PC-9 (cell line): Measurements from ENCODE around the gene CYFIP2. TPM values are rescaled to one million over a fixed set of nuclear protein-coding genes. Genes with fewer than 3 reads are reported as not detected.

Experiments
- BruUV-seq: library from RNA; stranded (reverse); fragments of 400-500 nt; replicated peaks from 2 replicates; lab custom pipeline; 2021; lab: Mats Ljungman, UMichigan
- CTCF ChIA-PET: fragments of 300-600 bp; sonication (Branson Sonifier 250); formaldehyde crosslinking; loops from one replicate; lab custom pipeline; 2022; ENCODE audit warnings: antibody characterized with exemption; lab: Charles Lee
- POLR2A ChIA-PET: fragments of 300-600 bp; sonication (Branson Sonifier 250); formaldehyde crosslinking; loops from one replicate; lab custom pipeline; 2022; ENCODE audit warnings: antibody characterized with exemption; ENCODE audit not compliant: unreplicated experiment; lab: Charles Lee
- DNase-seq, 2 experiments: peaks; one replicate each; pipeline versions ENCODE4 v3.0.0 to v3.0.0-alpha.2; 2015 to 2022; ENCODE audit warnings: mixed read lengths in 1 of 2
- H2AFZ ChIP-seq: fragments of 200-600 bp; sonication (generic); 2 replicates; pipeline ENCODE4 v1.8.1; 2017; ENCODE audit warnings: antibody characterized with exemption
- H3F3A ChIP-seq: fragments of 200-600 bp; sonication (generic); 2 replicates; pipeline ENCODE4 v1.8.1; 2017; ENCODE audit warnings: antibody characterized with exemption, mild to moderate bottlenecking, low read depth; ENCODE audit not compliant: insufficient read depth
- H3K27ac ChIP-seq: fragments of 200-600 bp; sonication (generic); 2 replicates; pipeline ENCODE4 v1.6.1; 2016; ENCODE audit warnings: mixed run types
- H3K27me3 ChIP-seq: fragments of 200-600 bp; sonication (generic); 2 replicates; pipeline ENCODE4 v1.6.1; 2016; ENCODE audit warnings: low read depth, mixed run types; ENCODE audit not compliant: insufficient read depth
- H3K36me3 ChIP-seq: fragments of 200-600 bp; sonication (generic); 2 replicates; pipeline ENCODE4 v1.6.1; 2016; ENCODE audit warnings: low read depth, mixed run types
- H3K4me1 ChIP-seq: fragments of 200-600 bp; sonication (generic); replicated peaks from 2 replicates; pipeline ENCODE4 v1.6.1; 2016; ENCODE audit warnings: mixed run types; ENCODE audit not compliant: insufficient read depth
- H3K4me2 ChIP-seq: fragments of 200-600 bp; sonication (generic); 2 replicates; pipeline ENCODE4 v1.6.1; 2017; ENCODE audit warnings: mixed run types
- H3K4me3 ChIP-seq: fragments of 200-600 bp; sonication (generic); 2 replicates; pipeline ENCODE4 v1.6.1; 2016; ENCODE audit warnings: mixed run types
- H3K79me2 ChIP-seq: fragments of 200-600 bp; sonication (generic); 2 replicates; pipeline ENCODE4 v1.6.1; 2017; ENCODE audit warnings: low read depth, mixed run types
- H3K9me2 ChIP-seq: fragments of 200-600 bp; sonication (generic); 2 replicates; pipeline ENCODE4 v1.8.1; 2017; ENCODE audit warnings: mild to moderate bottlenecking; ENCODE audit not compliant: insufficient read depth
- H3K9me3 ChIP-seq: fragments of 200-600 bp; sonication (generic); 2 replicates; pipeline ENCODE4 v1.8.1; 2016; ENCODE audit warnings: low read depth; ENCODE audit not compliant: insufficient read depth
- H4K20me1 ChIP-seq: fragments of 200-600 bp; sonication (generic); 2 replicates; pipeline ENCODE4 v1.8.1; 2017; ENCODE audit not compliant: insufficient read depth
- CTCF ChIP-seq: fragments of 200-600 bp; sonication (generic); conservative IDR thresholded peaks from 2 replicates; pipeline ENCODE4 v1.6.1; 2017; ENCODE audit warnings: mixed run types, antibody characterized with exemption, mild to moderate bottlenecking, moderate library complexity
- EZH2 ChIP-seq: fragments of 200-600 bp; sonication (generic); IDR thresholded peaks from 2 replicates; pipeline ENCODE4 v1.8.0; 2017; ENCODE audit warnings: antibody characterized with exemption, low read depth
- intact Hi-C: fragments of 100-400 bp; cut with micrococcal nuclease; formaldehyde crosslinking; loops from one replicate; pipeline ENCODE4 v1.10.0; 2022; ENCODE audit not compliant: unreplicated experiment
- total RNA-seq: library from RNA; stranded (reverse); gene quantifications from 2 replicates; pipeline ENCODE4 v1.2.3, GENCODE V29; 2021

CYFIP2 gene
- total RNA-seq, 1 experiment from 2014 or later: not detected

- Histone ChIP-seq H3K79me2 (no peaks in the 10 kb centered on the region), H3K9me3 (no peaks in the 10 kb centered on the region), H3K36me3 (no peaks in the 10 kb centered on the region), H3F3A (no peaks in the 10 kb centered on the region), H3K4me2 (no peak overlapping the region), H3K27ac (no peak overlapping the region), H3K4me3 (no peak overlapping the region), H2AFZ (no peak overlapping the region), H3K27me3 (no peaks in the 10 kb centered on the region), H3K9me2 (no peaks in the 10 kb centered on the region), H3K4me1 (no peaks in the 10 kb centered on the region), H4K20me1 (no peaks in the 10 kb centered on the region)
- no peak for DNase-seq
- TF ChIP-seq CTCF: no peak
- TF ChIP-seq EZH2: no peak
- no TSS peak for BruUV-seq
- ChIA-PET POLR2A (interaction anchor here (0.7 kb wide), 1 partner anchor 1043 kb away, joined by 3 read pairs; no protein-coding TSS in a partner anchor), CTCF (interaction anchor here (0.6 to 0.7 kb wide), 2 partner anchors 72 to 691 kb away, joined by 3 to 4 read pairs; no protein-coding TSS in a partner anchor)
- intact Hi-C loops: loop anchor here (5.0 kb wide), 1 partner anchor 42 kb away; no protein-coding TSS in a partner anchor
Observed at GRCh38 chr5:157434096-157434495, 168.2 kb downstream of the CYFIP2 start.

- no peak overlapping the region for H3K4me3 ChIP-seq
- no peak for DNase-seq
- H3K27me3 ChIP-seq: no peaks in the 10 kb centered on the region
- no peaks in the 10 kb centered on the region for H4K20me1 ChIP-seq
- ChIA-PET POLR2A (no interaction called here), CTCF (no interaction called here)
- no peaks in the 10 kb centered on the region for H3K9me2 ChIP-seq
- H3K4me1 ChIP-seq: 0 out of 2 replicates have a peak, but pooled peaks cover 10% of the 10 kb centered on the region
- no peak overlapping the region for H2AFZ ChIP-seq
- no TSS peak for BruUV-seq
- H3K79me2 ChIP-seq: no peaks in the 10 kb centered on the region
- H3K27ac ChIP-seq: no peak overlapping the region
- intact Hi-C loops: no loop called here
- no peaks in the 10 kb centered on the region for H3F3A ChIP-seq
- H3K4me2 ChIP-seq: no peak overlapping the region
- TF ChIP-seq CTCF: no peak
- TF ChIP-seq EZH2: no peak
- no peaks in the 10 kb centered on the region for H3K36me3 ChIP-seq
- H3K9me3 ChIP-seq: no peaks in the 10 kb centered on the region
Observed at GRCh38 chr5:157443041-157443549, 177.2 kb downstream of the CYFIP2 start.

GRCh38 chr5:157444224-157444623 is 178.3 kb downstream of the CYFIP2 start:
- no peak overlapping the region for H3K4me2 ChIP-seq
- no peak overlapping the region for H3K27ac ChIP-seq
- no peaks in the 10 kb centered on the region for H3K27me3 ChIP-seq
- no peaks in the 10 kb centered on the region for H3F3A ChIP-seq
- H3K79me2 ChIP-seq: no peaks in the 10 kb centered on the region
- BruUV-seq: no TSS peak
- ChIA-PET POLR2A (no interaction called here), CTCF (no interaction called here)
- no peak for DNase-seq
- no peaks in the 10 kb centered on the region for H3K9me2 ChIP-seq
- H3K9me3 ChIP-seq: no peaks in the 10 kb centered on the region
- H3K4me3 ChIP-seq: no peak overlapping the region
- no peaks in the 10 kb centered on the region for H4K20me1 ChIP-seq
- no peak for TF ChIP-seq CTCF
- no peak for TF ChIP-seq EZH2
- H3K4me1 ChIP-seq: 0 out of 2 replicates have a peak, but pooled peaks cover 10% of the 10 kb centered on the region
- H2AFZ ChIP-seq: no peak overlapping the region
- H3K36me3 ChIP-seq: no peaks in the 10 kb centered on the region
- intact Hi-C loops: no loop called here

Other genes starting within 250 kb of the CYFIP2 start
- not detected in 2 replicates for gene HAVCR1, start 207.0 kb upstream of the CYFIP2 start, total RNA-seq
- 0.25 TPM in 1 of 2 replicates, not detected in the other for gene HAVCR2, start 157.1 kb upstream of the CYFIP2 start, total RNA-seq
- 9.4 and 11.8 TPM in 2 replicates for gene MED7, start 123.3 kb upstream of the CYFIP2 start, total RNA-seq
- gene GARIN3, start 99.9 kb upstream of the CYFIP2 start, total RNA-seq: not detected in 2 replicates
- not detected in 2 replicates for gene ITK, start 85.3 kb upstream of the CYFIP2 start, total RNA-seq
- gene NIPAL4, start 194.1 kb downstream of the CYFIP2 start, total RNA-seq: 0.24 TPM in 1 of 2 replicates, not detected in the other